ENCODE measurements around the gene LLGL1. TPM values are rescaled to one million over a fixed set of nuclear protein-coding genes. Genes with fewer than 3 reads are reported as not detected.

LLGL1 gene
- total and polyA plus RNA-seq, 10 of the 15 experiments (the other 5 are each of a cell fraction or from before 2014, with no cell fraction given): 0.02 to 9.2 (median 2.5) TPM

DNA sequence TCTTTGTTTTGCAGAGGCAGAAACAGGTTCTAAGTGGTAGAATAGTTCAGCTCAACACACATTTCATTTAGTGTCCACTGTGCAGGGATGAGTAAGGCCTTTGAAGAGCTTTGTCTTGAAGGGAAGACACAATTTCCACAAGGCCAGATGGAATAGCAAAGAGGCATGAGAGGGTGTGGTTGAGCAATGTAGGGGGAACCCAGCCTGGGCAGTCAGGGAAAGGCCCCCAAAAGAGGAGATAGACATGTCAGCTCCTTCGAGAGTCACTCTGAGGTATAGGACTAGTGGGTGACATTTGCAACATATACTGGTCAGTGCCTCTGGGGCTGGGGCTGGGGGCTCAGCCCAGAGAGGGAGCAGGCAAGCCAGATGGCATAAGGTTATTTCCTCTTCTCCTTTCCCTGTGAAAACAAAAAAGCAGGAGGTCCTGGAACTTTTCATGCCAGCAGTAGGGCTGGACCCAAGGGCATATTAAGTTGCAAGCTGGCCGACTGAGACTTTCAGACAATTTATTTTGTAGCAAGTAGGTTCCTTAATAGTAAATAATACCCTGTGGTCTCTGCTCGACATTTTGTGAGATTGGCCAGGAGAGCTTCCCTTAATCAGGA lies 34.7 kb upstream of the LLGL1 start:
- Histone ChIP-seq H3K27ac (ENCODE audit: control insufficient read depth, insufficient read depth) (no peak overlapping the region), H3K36me3 (ENCODE audit: control insufficient read depth in 2 of 2, insufficient read depth in 2 of 2, low read length in 1 of 2) (peaks cover 14 to 35% of the 10 kb centered on the region in 2 experiments), H3K4me3 (peak overlapping the region; percentile 16; the same call in 1 of the 2 replicates), H3K9ac (ENCODE audit: control insufficient read depth, insufficient read depth, low read length) (no peak overlapping the region), H3K27me3 (replicated peaks in 1 of 2; ENCODE audit: control insufficient read depth in 2 of 2, insufficient read depth in 2 of 2, low read length in 1 of 2) (no peaks in the 10 kb centered on the region), H3K4me1 (ENCODE audit: control insufficient read depth, insufficient read depth, low read length) (no peaks in the 10 kb centered on the region; the same call in 1 of the 2 replicates), H4K20me1 (ENCODE audit: control insufficient read depth, insufficient read depth) (peaks cover 32% of the 10 kb centered on the region), H3K9me3 (replicated peaks; ENCODE audit: control insufficient read depth, insufficient read depth, low read length) (no peaks in the 10 kb centered on the region), H3K79me2 (ENCODE audit: control insufficient read depth, insufficient read depth, low read length) (peaks cover 74% of the 10 kb centered on the region), H2AFZ (ENCODE audit: control insufficient read depth, low read depth, low read length) (no peak overlapping the region), H3K4me2 (ENCODE audit: control insufficient read depth, insufficient read depth) (peak overlapping the region; percentile 75; the same call in 1 of the 2 replicates)
- FAIRE-seq (no peak), ATAC-seq (no peak), DNase-seq (ENCODE audit: low read depth, low spot score) (no peak)
- CTCF ChIA-PET: interaction anchor here (0.6 to 5.3 kb wide), 6 partner anchors 9 to 66 kb away, joined by 3 to 43 read pairs (median 12); no protein-coding TSS in a partner anchor
- WGBS (ENCODE audit: insufficient coverage, insufficient replicate concordance, low lambda C conversion rate, missing lambda C conversion rate): 78% methylated on average over 3 of the region's 3 CpGs
- in situ Hi-C loops (cut with MboI): no loop called here
- intact Hi-C loops (cut with micrococcal nuclease; ENCODE audit: unreplicated experiment): no loop called here
- no TSS peak for BruUV-seq (replicated peaks)
- TF ChIP-seq JUNB (IDR thresholded peaks at IDR 0.05) (no peak), ZNF384 (IDR thresholded peaks at IDR 0.05; ENCODE audit: borderline replicate concordance, low read depth, low read length) (no peak), SMC3 (IDR thresholded peaks at IDR 0.05; ENCODE audit: borderline replicate concordance, low read length) (no peak), ASH2L (IDR thresholded peaks at IDR 0.05; ENCODE audit: borderline replicate concordance, low read depth) (no peak), SMAD1 (IDR thresholded peaks at IDR 0.05; ENCODE audit: low read depth, partially characterized antibody) (no peak), IRF3 (IDR thresholded peaks at IDR 0.05) (no peak), TCF12 (IDR thresholded peaks at IDR 0.05; ENCODE audit: low read depth, low read length) (no peak)
- TF ChIP-seq, protein P1, sequence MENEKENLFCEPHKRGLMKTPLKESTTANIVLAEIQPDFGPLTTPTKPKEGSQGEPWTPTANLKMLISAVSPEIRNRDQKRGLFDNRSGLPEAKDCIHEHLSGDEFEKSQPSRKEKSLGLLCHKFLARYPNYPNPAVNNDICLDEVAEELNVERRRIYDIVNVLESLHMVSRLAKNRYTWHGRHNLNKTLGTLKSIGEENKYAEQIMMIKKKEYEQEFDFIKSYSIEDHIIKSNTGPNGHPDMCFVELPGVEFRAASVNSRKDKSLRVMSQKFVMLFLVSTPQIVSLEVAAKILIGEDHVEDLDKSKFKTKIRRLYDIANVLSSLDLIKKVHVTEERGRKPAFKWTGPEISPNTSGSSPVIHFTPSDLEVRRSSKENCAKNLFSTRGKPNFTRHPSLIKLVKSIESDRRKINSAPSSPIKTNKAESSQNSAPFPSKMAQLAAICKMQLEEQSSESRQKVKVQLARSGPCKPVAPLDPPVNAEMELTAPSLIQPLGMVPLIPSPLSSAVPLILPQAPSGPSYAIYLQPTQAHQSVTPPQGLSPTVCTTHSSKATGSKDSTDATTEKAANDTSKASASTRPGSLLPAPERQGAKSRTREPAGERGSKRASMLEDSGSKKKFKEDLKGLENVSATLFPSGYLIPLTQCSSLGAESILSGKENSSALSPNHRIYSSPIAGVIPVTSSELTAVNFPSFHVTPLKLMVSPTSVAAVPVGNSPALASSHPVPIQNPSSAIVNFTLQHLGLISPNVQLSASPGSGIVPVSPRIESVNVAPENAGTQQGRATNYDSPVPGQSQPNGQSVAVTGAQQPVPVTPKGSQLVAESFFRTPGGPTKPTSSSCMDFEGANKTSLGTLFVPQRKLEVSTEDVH (IDR thresholded peaks at IDR 0.05; ENCODE audit: low read depth, partially characterized antibody): no peak
- TF ChIP-seq, protein P2, sequence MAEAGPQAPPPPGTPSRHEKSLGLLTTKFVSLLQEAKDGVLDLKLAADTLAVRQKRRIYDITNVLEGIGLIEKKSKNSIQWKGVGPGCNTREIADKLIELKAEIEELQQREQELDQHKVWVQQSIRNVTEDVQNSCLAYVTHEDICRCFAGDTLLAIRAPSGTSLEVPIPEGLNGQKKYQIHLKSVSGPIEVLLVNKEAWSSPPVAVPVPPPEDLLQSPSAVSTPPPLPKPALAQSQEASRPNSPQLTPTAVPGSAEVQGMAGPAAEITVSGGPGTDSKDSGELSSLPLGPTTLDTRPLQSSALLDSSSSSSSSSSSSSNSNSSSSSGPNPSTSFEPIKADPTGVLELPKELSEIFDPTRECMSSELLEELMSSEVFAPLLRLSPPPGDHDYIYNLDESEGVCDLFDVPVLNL (IDR thresholded peaks at IDR 0.05; ENCODE audit: low read depth, low read length): no peak
- SMC1A ChIA-PET (ENCODE audit: uncharacterized antibody, unreplicated experiment): interaction anchor here (1.1 kb wide), 1 partner anchor 49 kb away, joined by 4 read pairs; no protein-coding TSS in a partner anchor
- RAD21 ChIA-PET (ENCODE audit: unreplicated experiment): interaction anchor here (4.5 kb wide), 1 partner anchor 50 kb away, joined by 28 read pairs; no protein-coding TSS in a partner anchor
- POLR2A ChIA-PET: interaction anchor here (0.8 to 2.3 kb wide), 3 partner anchors 8 to 25 kb away, joined by 6 read pairs; no protein-coding TSS in a partner anchor

Measured in GM12878 (cell line).